Measurements from ENCODE around the gene ADAT1.
A peak's percentile ranks its signal among the peaks of the same experiment; 100 is the strongest.
"Not testable (repeated sequence)": the region's sequence is repeated elsewhere in the genome, so short reads cannot be mapped to it uniquely, and the experiment has no call there.

Gene ADAT1

DNA sequence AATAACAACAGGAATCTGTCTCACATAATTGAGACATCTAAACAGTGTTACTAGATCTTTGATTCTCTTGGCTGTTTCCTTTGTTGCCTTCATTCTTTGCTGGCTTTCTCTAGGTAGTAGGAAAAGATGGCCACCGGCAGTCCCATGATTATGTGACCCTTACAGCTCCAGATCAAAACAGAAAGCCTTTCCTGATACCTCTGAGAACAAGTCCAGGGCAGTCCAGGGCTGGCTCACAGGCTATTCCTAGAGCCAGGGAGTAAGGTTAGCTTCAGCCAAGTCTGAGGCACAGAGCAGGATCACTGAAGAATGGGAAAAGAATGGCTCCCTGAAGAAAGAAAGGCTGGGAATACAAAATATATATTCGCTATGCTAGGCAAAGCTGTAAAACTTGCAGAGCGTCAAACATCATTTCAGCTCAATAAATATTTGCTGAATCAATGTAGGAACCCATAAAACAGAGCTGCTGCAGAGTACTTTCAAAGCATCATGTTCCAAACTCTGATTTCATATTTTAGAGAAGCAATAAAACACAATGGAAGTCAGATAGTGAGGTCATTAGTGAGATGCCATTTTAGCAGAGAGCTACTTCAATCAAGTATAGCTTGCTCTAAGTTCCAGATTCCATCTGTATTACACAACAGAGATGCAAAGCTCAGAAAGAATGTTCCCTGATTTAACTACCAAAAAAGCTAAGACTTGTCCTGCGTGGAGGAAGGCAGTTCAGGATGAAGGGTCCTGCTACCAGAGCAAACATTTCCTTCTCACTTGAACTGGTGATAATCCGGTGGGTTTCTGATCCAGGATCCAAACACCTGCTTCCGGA, 23.4 kb downstream of the ADAT1 start:
- TF ChIP-seq CTCF (IDR thresholded peaks at IDR 0.05; ENCODE audit: insufficient read depth, low read length) (no peak), GABPA (IDR thresholded peaks at IDR 0.05; ENCODE audit: low read depth) (no peak), SPI1 (IDR thresholded peaks at IDR 0.05; ENCODE audit: borderline replicate concordance, low read depth) (no peak), POLR2AphosphoS5 (IDR thresholded peaks at IDR 0.05; ENCODE audit: low read depth) (no peak)
- TF ChIP-seq, protein P1, sequence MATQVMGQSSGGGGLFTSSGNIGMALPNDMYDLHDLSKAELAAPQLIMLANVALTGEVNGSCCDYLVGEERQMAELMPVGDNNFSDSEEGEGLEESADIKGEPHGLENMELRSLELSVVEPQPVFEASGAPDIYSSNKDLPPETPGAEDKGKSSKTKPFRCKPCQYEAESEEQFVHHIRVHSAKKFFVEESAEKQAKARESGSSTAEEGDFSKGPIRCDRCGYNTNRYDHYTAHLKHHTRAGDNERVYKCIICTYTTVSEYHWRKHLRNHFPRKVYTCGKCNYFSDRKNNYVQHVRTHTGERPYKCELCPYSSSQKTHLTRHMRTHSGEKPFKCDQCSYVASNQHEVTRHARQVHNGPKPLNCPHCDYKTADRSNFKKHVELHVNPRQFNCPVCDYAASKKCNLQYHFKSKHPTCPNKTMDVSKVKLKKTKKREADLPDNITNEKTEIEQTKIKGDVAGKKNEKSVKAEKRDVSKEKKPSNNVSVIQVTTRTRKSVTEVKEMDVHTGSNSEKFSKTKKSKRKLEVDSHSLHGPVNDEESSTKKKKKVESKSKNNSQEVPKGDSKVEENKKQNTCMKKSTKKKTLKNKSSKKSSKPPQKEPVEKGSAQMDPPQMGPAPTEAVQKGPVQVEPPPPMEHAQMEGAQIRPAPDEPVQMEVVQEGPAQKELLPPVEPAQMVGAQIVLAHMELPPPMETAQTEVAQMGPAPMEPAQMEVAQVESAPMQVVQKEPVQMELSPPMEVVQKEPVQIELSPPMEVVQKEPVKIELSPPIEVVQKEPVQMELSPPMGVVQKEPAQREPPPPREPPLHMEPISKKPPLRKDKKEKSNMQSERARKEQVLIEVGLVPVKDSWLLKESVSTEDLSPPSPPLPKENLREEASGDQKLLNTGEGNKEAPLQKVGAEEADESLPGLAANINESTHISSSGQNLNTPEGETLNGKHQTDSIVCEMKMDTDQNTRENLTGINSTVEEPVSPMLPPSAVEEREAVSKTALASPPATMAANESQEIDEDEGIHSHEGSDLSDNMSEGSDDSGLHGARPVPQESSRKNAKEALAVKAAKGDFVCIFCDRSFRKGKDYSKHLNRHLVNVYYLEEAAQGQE (IDR thresholded peaks at IDR 0.05; ENCODE audit: insufficient replicate concordance, low read depth), result no peak
- no peak overlapping the region for H3K4me3 ChIP-seq (replicated peaks; ENCODE audit: insufficient read depth, low read length)
- no peaks in the 10 kb centered on the region for H3K27me3 ChIP-seq (ENCODE audit: insufficient read depth, poor library complexity, severe bottlenecking)
- DNase-seq (ENCODE audit: low read depth in 1 of 2, low spot score in 1 of 2), result no peak
- H3K27ac ChIP-seq (replicated peaks), result no peak overlapping the region

DNA sequence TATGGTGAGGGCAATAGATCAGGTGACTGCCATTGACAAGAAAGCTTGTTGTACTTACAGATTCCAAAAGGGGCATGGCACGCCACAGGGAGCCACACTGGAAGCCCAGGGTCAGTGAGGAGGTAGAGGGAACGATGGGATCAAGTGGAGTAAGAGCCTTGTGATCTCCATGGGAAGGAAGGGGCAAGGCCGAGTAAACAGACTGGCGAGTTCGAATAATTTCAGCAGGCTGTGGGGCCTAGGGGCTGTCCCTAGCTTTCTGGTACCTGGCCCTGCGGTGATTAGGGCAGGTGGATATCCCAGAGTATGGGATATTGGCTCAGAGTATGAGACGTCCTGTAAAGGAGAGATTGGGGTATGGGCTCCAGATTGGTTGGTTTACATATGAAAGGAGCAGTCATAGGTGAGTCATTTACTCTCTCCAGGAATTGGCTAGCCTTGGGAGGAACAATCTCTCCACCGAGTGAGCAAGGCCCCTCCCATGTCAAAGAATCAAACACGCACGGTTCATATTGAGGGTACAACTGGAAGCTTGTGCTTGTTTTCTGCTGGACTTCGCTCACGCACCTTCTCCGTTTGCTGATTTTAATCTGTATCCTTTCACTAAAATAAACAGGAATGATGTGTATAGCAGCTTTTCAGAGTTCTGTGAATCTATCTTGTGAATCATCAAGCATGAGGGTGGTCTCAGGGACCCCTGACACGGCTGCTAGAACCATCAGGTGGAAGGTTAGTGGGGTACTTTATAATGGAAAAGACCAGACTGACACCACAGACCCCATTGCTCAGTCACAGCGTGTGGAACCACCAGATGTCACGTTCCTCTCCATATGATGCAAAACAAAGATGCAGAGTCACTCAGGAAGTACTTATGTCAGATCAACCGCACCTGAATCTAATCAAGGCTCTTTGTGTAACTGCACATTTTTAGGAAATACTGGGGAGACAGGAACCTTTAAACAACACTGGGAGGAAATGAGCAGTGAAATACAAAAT, 29.0 kb downstream of the ADAT1 start:
- Histone ChIP-seq H3K4me3 (replicated peaks; ENCODE audit: insufficient read depth, low read length) (no peak overlapping the region), H3K27ac (replicated peaks) (0 out of 2 replicates have a peak overlapping the region, but pooled peaks have one; percentile 25), H3K27me3 (ENCODE audit: insufficient read depth, poor library complexity, severe bottlenecking) (no peaks in the 10 kb centered on the region)
- peak; percentile 32 to 62 for DNase-seq (ENCODE audit: low read depth in 1 of 2, low spot score in 1 of 2)
- TF ChIP-seq SPI1 (IDR thresholded peaks at IDR 0.05; ENCODE audit: borderline replicate concordance, low read depth) (peak; percentile 23; the same call in 1 of the 2 replicates), GABPA (IDR thresholded peaks at IDR 0.05; ENCODE audit: low read depth) (no peak), CTCF (IDR thresholded peaks at IDR 0.05; ENCODE audit: insufficient read depth, low read length) (no peak), POLR2AphosphoS5 (IDR thresholded peaks at IDR 0.05; ENCODE audit: low read depth) (peak; percentile 35; the same call in 1 of the 2 replicates)
- TF ChIP-seq, protein P1 (IDR thresholded peaks at IDR 0.05; ENCODE audit: insufficient replicate concordance, low read depth), result no peak

DNA sequence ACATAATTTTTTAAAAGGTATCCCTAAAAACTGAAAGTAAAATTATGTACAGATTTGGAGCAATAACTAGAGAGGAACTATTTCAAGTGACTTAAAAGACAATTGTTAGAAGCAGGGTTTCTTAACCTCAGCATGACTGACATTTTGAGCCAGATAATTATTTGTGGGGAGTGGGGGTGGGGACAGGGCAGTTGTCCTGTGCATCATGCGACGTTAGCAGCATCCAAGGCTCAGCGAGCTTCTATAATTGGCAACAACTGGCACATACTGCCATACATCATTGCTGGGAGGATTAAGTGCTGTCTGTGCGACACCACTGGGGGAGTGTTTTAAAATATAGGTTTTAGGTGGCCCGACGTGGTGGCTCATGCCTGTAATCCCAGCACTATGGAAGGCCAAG, 29.8 kb downstream of the ADAT1 start:
- Histone ChIP-seq H3K27me3 (ENCODE audit: insufficient read depth, poor library complexity, severe bottlenecking) (no peaks in the 10 kb centered on the region), H3K27ac (replicated peaks) (no peak overlapping the region), H3K4me3 (replicated peaks; ENCODE audit: insufficient read depth, low read length) (no peak overlapping the region)
- no peak for DNase-seq (ENCODE audit: low read depth in 1 of 2, low spot score in 1 of 2)
- no peak for TF ChIP-seq SPI1 (IDR thresholded peaks at IDR 0.05; ENCODE audit: borderline replicate concordance, low read depth)
- TF ChIP-seq, protein P1 (IDR thresholded peaks at IDR 0.05; ENCODE audit: insufficient replicate concordance, low read depth), result no peak
- TF ChIP-seq CTCF (IDR thresholded peaks at IDR 0.05; ENCODE audit: insufficient read depth, low read length), result no peak
- no peak for TF ChIP-seq POLR2AphosphoS5 (IDR thresholded peaks at IDR 0.05; ENCODE audit: low read depth)
- TF ChIP-seq GABPA (IDR thresholded peaks at IDR 0.05; ENCODE audit: low read depth), result no peak

DNA sequence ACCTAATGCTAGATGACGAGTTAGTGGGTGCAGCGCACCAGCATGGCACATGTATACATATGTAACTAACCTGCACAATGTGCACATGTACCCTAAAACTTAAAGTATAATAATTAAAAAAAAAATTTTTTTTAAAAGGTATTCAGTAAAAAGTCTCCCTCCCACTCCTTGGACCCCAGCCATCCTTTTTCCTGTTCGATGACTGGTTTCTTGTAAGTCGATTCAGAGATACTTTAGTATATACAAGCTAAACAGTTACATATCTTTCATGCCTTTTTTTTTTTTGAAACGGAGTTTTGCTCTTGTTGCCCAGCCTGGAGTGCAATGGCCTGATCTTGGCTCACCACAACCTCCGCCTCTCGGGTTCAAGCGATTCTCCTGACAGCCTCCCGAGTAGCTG, 31.2 kb downstream of the ADAT1 start:
- H3K4me3 ChIP-seq (replicated peaks; ENCODE audit: insufficient read depth, low read length); DNase-seq (ENCODE audit: low read depth in 1 of 2, low spot score in 1 of 2); H3K27me3 ChIP-seq (ENCODE audit: insufficient read depth, poor library complexity, severe bottlenecking); H3K27ac ChIP-seq (replicated peaks): not testable (repeated sequence)
